ENCODE measurements around the gene TTC23L.
"Not testable (repeated sequence)": the region's sequence is repeated elsewhere in the genome, so short reads cannot be mapped to it uniquely, and the experiment has no call there.

The TTC23L gene

GRCh38 chr5:34838785-34839714, at the start of gene TTC23L:
TSS of gene TTC23L (plus strand) at chr5:34839164. CDS start at chr5:34840672, 1,508 bp downstream.
- peak; percentile 85 for DNase-seq (ENCODE audit: low read depth, low spot score)

DNA sequence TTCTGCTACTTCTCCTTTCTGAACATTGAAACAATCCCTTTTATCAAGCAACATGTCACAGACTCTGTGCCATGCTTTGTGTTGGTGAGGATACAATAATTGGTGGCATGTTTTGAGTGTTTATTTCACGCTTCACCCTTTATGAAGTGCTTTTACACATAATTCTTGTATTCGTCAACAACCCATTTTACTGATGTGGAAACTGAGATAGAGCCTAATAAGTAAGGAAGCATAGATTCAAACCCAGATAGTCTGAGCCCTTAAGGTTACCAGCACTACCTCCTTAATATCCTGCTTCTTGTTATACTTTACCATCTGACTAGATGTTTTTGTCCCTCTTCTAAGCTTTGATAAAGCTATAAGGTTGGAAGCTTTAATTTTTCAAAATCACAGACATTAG, 49.3 kb upstream of the TTC23L start:
- DNase-seq (ENCODE audit: low read depth, low spot score): no peak

DNA sequence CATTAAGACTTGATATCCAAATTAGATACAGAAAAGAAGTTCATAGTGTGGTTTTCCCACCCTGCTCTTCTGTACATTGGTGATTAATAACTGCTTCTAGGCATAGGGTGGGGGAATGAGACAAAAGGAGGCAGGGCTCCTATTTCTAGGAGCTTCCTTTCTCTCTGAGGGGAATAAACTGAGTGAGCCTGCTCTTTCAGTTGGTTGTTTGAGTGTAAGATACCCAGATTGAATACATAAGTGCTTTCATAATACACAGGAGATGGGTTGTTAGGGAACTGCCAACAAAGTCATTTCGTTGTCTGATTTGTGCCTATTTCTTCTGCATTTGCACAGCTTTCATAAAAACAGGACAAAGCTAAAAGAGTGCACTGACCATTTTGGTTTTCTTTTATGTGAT, 48.9 kb upstream of the TTC23L start:
- DNase-seq (ENCODE audit: low read depth, low spot score): no peak

DNA sequence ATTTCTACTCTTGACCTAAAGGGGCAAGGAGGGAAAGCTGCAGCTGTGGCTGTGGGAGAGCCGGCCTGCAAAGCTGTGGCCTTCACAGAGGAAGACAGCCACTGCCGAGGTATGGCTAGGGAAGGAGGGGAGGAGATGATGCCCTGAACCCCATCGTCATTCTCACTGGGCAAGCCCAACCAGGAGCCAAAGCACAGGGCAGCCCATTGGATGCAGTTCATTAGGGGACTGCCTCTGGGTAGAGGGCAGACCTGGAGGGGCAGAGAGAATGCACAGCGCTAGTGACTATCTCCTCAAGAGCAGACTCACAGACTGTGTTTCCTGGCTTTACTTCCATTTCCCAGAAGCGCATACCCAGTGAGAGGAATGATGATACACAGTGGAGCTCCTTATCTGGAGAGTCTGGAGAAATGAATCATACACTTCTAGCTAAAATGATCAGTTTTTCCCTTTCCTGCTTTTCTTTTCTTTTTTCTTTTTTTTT, 47.2 kb upstream of the TTC23L start:
- no peak for DNase-seq (ENCODE audit: low read depth, low spot score)

- no peak for DNase-seq (ENCODE audit: low read depth, low spot score)
Observed at GRCh38 chr5:34802834-34803563, 36.0 kb upstream of the TTC23L start.

GRCh38 chr5:34803974-34804732, 34.8 kb upstream of the TTC23L start:
- no peak for DNase-seq (ENCODE audit: low read depth, low spot score)

DNA sequence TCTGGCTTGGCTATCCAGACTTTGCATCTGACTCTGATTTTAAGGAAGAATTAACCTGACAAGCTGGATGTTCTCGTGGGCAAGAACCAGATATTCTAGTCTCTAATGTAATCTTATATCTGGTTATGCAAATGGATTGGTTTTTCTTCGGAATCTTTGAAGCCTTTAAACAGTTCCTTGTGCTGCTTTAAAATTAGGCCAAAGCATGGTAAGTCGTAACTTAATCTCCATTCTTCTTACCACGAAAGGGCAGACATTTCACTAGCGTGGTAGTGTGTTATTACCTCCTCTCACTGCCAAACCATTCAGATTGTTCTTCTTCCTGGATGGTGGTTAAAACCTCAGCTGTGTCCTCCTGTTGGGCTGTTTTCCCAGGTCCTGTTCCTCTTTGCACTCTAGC, 34.1 kb upstream of the TTC23L start:
- DNase-seq (ENCODE audit: low read depth, low spot score): no peak

DNA sequence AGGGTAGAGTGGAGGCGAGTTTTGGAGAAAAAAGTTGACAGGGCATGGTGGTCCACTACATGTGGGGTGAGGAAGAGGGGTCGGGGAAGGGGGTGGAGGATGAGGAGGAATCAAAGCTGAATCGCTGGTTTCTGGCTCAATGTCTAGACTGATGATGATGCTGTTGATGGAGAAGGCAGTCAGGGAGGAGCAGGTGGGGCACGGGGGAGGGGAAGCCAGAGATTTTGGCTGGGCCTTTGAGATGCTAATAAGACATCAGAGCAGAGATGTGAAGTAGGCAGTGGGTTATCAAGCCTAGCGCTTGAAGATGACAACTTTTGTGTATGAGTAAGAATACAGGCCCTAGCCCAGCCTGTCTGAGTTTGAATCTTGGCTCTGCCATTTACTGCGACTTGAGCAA, 32.4 kb upstream of the TTC23L start:
- DNase-seq (ENCODE audit: low read depth, low spot score): no peak

GRCh38 chr5:34811706-34812105, 27.3 kb upstream of the TTC23L start:
- DNase-seq (ENCODE audit: low read depth, low spot score): no peak

DNA sequence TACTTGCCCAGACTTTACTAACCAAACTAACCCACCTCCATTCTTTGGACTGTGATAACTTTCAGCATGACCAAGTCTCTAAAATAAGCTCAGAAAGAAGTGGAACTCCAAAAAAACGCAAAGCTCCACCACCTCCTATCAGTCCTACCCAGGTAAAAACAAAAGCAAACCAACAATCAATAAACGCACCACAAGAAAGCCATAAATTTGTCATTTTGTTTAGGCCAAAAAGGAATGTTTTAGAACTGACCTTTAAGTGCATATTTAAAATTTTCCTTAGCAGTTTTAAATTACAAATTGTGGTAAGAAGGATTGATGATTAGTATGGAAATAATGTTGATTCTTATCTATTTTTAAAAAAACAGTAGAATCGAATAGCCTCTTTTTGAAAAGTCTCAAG, 25.5 kb upstream of the TTC23L start:
- no peak for DNase-seq (ENCODE audit: low read depth, low spot score)

DNA sequence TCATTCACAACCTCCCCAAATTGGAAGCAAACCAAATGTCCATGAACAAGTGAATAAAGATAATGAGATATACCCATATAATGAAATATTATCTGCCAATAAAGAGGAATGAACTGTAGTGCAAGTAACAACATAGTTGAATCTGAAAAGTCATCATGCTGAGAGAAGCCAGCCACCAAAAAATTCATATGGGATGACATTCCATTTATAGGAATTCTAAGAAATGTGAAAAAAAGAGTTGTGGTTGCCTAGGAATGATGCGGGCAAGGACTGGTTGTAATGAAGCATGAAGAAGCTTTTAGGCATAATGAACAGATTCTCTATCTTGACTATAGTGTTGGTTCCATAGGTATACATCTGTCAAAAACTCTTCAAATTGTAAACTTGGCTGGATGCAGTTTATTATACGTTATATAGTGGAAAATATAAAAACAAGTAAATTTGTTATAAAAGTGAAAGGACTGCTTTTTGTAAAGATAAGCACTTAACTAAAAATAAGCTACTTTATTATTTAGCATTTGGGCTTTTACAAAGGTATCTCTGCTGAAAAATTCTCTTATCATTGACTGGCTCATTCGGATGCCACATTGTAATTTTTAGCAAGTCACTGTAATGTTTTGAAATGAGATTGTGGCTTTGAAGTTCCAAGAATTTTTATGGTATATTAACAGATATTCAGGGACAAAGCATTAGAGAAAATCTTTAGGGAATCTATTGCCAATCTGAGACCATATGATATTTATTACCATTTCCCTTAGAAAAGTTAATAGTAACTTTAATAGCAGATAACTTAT, 21.2 kb upstream of the TTC23L start:
- DNase-seq (ENCODE audit: low read depth, low spot score): no peak

DNA sequence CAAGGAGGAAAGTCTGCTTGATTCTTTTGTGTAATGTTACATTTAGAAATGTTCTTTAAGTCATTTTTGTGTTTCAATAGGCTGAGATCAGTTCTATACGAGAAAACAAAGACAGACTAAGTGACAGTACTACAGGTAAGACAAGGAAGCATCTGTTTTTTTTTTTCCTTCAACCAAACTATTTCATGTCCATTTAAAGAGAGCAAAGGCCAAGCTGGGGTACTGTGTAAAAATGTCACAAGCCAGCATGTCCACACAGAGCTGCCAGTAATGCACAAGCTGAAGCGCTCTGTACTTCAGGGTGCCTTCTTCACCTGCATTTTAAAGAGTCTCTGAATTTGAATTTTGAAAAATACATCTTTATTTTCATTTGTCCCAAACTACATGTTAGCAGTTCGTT, 20.2 kb upstream of the TTC23L start:
- DNase-seq (ENCODE audit: low read depth, low spot score): no peak

DNA sequence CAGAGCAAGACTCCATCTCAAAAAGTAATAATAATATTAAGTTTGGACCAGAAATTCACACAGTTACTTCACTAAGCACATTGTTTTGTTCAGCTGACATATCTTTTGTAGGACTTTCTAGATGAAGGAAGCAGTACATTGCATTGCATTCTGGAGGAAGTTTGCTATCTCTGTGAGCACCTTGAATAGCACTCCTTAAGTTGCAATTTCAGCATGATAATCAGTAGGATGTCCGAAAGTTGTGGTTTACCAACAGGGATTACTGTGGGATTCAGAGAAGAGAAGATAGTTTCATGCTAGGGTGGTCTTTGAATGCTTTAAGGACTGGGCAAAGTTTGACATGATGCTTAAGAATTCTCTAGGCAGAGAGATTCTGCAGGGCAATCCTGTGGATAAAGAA, 18.4 kb upstream of the TTC23L start:
- DNase-seq (ENCODE audit: low read depth, low spot score): no peak

DNA sequence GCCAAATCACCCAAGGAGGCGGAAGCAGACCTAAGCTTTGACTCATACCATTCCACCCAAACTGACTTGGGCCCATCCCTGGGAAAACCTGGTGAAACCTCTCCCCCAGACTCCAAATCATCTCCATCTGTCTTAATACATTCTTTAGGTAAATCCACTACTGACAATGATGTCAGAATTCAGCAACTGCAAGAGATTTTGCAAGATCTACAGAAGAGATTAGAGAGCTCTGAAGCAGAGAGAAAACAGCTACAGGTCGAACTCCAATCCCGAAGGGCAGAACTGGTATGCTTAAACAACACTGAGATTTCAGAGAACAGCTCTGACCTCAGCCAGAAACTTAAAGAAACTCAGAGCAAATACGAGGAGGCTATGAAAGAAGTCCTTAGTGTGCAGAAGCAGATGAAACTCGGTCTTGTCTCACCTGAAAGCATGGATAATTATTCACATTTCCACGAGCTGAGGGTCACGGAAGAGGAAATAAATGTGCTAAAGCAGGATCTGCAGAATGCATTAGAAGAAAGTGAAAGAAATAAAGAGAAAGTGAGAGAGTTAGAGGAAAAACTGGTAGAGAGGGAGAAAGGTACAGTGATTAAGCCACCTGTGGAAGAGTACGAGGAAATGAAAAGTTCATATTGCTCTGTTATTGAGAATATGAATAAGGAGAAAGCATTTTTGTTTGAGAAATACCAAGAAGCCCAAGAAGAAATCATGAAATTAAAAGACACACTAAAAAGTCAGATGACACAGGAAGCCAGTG, 15.8 kb upstream of the TTC23L start:
- DNase-seq (ENCODE audit: low read depth, low spot score): no peak

GRCh38 chr5:34826347-34826746, 12.6 kb upstream of the TTC23L start:
- DNase-seq (ENCODE audit: low read depth, low spot score): no peak

DNA sequence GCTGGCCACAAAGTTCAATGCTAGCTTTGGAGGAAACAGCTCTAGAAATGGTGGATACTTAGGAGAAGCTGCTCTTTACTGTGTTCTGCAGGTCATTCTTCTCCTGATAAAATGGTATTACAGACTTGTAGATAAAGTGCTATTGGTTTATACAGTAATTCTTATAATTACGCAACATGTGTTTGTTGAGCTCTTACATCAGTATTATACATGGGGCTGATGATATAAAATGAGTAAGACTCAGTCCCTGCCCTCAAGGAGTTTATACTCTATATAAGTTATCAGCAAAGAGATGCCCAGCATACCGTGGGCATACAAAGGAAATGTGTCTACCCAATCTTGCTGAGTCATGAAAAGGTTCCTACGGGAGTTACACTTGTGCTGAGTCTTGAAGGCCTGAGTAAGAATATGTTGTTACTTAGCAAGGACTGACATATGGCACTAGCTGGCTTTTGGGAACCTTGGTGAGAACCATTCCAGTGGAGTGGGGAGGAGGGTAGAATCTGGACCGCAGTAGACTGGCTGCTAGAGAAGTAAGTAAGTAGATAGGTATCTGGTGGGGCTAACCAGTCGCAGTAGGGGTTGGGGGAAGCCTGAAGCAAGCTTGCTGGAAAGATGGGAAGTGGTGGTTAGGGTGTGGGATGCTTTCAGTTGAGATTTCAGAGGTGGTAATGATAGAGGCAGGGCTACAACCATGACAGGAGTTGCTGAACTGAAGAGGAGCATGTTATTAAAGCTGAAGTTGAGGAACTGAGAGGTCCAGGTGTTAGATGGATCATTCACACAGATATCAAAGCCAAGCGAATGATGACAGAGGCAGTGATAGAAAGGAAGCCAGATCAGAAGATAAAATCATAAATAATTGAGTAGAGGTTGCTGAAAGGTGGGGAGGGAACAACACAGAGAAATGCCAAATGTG, 11.1 kb upstream of the TTC23L start:
- DNase-seq (ENCODE audit: low read depth, low spot score): no peak

DNA sequence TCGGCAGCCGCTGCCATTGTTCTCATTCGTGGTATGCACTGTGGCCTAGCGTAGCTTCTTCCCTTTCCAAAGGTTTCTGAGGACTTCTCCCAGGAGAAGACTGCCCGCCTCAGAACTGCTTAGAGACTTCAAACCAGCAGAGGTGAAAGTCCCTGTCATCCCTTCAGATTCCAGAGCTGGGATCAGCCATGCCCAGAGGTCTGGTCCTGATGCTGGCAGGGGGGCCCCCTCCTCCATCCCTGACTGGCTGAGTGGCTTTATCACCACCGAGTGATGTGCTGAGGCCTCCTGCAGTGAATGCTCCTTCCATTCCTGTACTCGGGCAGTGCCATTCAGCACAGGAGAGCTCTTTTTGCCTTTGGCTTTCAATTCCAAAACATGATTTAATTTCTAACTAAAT, 8.1 kb upstream of the TTC23L start:
- DNase-seq (ENCODE audit: low read depth, low spot score): not testable (repeated sequence)

DNA sequence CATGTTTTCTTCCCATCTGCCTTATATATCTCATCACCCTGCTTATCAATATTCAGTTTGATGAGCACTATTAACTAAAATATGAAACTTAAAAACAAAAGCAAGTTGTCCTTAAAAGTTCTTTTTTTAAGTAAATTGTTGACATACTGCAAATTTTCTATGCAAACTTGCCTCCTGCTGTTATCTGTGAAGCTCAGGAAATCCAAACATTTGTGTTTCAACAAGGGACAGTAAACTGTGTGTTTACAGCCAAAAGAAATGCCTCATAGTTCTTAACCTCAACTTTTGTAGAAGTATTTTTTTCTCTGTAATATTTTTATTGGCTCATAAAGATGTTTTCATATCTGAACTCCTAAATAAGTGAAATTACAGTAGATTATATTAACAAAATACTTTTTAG, 7.7 kb upstream of the TTC23L start:
- DNase-seq (ENCODE audit: low read depth, low spot score): no peak

- DNase-seq (ENCODE audit: low read depth, low spot score): no peak
Observed at GRCh38 chr5:34832568-34832967, 6.4 kb upstream of the TTC23L start.

All from activated naive CD8-positive, alpha-beta T cell treated with anti-CD3 and anti-CD28 coated beads, Interleukin-2, amount 50 U/mL, for 16 hours (primary cell).